Jurkat, Clone E6-1 (cell line): Measurements from ENCODE around the gene TULP4.
"Not testable (repeated sequence)": the region's sequence is repeated elsewhere in the genome, so short reads cannot be mapped to it uniquely, and the experiment has no call there.

Experiments
- DNase-seq: peaks from one replicate; pipeline ENCODE4 v3.0.0-alpha.2; 2011; ENCODE audit warnings: low read depth, low spot score
- H3K4me3 ChIP-seq: 2 replicates; pipeline ENCODE4 v1.5.1; 2011; ENCODE audit warnings: mild to moderate bottlenecking, low read length, control low read depth, moderate library complexity

The TULP4 gene

DNA sequence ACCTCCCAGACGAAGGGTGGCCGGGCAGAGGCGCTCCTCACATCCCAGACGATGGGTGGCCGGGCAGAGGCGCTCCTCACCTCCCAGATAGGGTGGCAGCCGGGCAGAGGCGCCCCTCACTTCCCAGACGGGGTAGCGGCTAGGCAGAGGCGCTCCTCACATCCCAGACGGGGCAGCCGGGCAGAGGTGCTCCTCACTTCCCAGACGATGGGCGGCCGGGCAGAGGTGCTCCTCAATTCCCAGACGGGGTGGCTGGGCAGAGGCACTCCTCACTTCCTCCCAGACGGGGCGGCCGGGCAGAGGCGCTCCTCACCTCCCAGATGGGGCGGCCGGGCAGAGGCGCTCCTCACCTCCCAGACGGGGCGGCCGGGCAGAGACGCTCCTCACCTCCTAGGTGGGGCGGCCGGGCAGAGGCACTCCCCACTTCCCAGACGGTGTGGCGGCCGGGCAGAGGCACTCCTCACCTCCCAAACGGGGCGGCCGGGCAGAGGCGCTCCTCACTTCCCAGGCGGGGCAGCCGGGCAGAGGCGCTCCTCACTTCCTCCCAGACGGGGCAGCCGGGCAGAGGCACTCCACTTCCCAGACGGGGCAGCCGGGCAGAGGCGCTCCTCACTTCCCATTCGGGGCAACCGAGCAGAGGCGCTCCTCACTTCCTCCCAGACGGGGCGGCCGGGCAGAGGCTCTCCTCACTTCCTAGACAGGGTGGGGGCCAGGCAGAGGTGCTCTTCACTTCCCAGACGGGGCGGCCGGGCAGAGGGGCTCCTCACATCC, 37.4 kb downstream of the TULP4 start:
- not testable (repeated sequence) for H3K4me3 ChIP-seq, DNase-seq

DNA sequence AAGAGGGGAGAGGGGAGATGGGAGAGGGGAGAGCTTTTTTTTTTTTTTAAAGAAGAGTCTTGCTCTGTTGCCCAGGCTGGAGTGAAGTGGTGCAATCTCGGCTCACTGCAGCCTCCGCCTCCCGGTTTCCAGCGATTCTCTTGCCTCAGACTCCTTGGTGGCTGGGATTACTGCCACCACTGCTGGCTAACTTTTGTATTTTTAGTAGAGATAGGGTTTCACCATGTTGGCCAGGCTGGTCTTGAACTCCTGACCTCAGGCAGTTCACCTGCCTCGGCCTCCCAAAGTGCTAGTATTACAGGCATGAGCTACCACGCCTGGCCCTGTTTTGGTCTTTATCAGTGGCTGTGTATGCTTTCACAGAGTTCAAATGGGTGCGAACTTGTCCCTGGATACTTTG, 38.5 kb downstream of the TULP4 start:
- DNase-seq, result not testable (repeated sequence)

DNA sequence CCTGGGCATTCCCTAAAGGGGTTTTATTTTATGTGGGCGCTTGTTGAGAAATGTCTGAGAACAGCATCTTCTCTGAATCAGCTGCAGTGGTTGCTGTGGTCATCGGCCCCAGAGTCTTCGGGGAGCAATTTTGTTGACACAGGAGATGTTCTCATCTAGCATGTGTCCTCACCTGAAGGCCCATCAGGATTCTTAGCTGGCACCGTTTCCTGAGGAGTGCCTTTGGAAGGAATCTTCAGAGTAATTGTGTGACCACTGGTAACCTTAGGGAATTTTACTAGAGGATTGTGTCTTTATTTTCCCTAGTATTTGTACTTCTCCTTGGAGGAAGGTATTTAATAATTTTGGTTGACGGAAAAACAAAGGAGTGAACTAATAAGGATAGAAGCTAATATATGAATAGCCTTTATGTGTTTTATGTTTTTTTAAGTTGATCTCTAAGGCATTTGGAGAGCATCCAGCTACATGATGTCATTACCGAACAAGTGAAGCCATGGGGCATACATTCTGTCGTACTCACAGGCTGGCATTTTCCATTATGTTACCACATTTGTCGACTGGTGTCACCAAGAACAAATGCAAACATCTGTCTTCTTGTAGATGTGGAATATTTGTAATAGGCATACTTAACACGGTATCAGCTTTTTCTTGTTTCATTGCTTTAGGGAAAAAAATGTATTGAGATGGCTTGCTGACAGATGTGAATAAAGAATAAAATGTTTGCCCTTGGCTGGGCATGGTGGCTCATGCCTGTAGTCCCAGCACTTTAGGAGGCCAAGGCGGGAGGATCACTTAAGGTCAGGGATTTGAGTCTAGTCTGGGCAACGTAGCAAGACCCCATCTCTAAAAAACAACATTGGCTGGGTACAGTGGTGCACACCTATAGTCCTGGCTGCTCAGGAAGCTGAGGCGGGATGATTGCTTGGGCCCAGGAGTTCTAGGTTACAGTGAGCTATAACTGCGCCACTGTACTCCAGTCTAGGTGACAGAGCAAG, 41.9 kb downstream of the TULP4 start:
- DNase-seq, result no peak
- no peak overlapping the region for H3K4me3 ChIP-seq

More for the DNA sequence above, 38.5 kb downstream of the TULP4 start:
- not testable (repeated sequence) for H3K4me3 ChIP-seq

DNA sequence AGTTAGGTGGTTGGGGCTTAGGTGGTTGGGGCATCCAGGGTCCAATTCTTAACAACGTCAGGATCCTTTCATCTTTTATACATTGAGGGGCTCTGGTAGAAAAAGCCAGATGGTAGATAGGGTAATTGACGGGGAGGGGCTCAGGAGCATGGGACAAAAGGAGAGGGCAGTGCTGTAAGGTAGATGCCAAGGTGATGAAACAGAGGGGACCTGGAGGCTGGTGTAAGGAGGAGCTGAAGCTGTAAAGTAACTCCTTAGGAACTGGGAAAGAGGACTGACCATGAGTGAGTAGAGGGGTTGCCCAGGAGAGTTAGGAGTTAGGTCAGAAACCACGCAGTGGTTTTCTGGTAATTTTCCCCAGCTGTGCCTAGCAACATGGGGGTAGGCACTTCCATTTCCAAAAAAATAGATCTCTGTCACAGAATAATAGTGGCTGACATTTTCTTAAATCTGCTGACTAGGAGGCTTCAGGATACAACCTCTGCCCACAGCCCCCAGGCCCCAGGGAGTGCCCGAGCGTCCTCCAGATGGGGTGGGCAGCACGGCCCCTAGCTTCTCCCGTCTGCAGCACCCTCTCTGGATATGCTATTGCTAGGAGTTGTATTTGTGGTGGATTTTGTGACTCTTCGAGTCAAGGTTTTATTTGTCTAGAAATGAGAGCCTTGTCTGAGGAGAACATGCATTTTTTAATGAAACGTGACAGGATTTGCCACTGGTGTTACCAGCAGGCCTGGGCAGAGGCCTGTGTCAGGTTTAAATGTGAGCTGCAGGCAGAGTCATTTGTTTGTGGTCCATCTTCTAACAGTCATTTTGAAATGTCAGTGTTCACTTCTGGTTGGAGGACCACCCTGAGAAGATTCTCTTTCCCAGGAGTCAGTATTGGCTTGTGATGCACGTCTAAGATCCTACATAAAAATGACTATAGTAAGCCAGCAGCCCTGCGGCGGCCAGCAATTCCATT, 44.6 kb downstream of the TULP4 start:
- no peak overlapping the region for H3K4me3 ChIP-seq
- DNase-seq, result no peak

DNA sequence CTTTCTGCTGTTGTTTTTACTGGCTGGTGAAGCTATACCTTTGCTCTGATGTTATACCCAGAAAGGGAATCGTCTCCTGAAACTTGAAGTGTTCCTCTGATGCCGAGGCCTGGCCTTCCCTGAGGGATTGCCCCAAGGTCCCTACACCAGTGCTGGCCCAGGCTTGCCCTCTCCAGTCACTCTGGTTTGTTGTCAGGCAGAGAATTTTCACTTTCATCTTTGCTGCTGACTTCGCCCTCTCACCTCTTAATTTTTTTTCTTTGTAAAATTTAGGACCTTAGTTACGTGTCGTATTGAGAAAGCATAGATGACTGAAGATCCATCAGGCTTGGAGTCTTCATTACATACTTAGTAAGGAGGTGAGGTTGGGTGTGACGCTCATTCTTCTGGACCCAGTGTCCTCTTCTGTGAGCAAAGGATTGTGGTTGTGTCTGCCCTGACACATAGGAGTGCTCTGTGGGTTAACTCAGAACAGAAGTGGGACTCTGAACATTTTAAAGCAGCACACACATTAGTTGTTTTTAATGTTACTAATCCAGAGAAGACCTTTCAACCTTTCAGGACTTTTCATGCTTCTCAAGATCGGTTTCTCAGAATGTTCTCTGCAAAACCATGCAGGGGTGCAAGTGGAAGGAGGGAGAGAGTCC, 45.4 kb downstream of the TULP4 start:
- no peak overlapping the region for H3K4me3 ChIP-seq
- DNase-seq, result no peak

DNA sequence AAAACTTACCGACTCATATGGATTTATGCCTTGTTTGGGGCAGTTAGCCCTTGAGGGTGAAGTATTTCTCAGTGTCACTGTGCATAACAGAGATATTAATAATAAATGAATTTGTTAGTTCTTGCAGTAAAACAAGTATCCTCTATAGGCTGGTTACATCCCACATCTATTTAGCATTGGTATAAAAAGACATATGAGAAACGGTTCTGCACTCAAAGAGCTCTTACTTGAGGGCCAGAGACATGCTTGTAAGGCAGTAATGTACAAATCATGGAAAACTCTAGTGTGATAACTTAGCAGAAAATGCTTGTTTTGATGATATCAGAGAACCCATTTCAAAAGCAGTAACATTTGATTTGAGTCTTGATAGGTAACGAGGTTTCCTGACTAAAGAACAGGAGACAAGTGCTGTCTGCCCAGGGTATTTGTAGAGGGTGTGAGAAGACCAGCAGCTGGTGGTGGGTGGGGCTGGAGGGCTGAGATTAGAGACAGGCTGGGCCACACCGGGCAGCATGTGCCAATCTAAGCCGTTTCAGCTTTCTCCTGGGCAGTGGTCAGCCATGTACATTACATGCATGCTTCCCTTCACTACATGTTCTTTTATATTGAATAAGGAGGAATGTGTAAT, 46.3 kb downstream of the TULP4 start:
- DNase-seq, result peak; percentile 61
- no peak overlapping the region for H3K4me3 ChIP-seq

DNA sequence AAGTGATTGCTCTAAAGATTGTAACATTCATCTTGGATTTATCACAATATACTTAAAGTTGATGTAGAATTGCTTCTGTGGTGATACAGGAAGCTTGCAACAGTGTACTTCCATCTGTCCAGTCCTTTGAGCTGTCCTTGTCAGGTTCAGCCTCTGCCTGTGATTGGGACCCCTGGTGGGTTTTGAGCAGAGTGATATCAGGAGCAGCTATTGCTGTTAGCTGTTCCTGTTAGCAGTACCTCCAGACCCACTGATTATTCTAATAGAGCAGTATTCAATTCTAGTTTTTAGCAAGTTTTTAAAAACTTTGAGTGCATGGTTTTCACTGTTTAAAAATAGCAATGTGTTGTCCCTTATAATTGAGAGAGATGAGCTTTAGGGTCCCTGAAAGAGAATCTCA, 48.8 kb downstream of the TULP4 start:
- H3K4me3 ChIP-seq, result no peak overlapping the region
- no peak for DNase-seq

DNA sequence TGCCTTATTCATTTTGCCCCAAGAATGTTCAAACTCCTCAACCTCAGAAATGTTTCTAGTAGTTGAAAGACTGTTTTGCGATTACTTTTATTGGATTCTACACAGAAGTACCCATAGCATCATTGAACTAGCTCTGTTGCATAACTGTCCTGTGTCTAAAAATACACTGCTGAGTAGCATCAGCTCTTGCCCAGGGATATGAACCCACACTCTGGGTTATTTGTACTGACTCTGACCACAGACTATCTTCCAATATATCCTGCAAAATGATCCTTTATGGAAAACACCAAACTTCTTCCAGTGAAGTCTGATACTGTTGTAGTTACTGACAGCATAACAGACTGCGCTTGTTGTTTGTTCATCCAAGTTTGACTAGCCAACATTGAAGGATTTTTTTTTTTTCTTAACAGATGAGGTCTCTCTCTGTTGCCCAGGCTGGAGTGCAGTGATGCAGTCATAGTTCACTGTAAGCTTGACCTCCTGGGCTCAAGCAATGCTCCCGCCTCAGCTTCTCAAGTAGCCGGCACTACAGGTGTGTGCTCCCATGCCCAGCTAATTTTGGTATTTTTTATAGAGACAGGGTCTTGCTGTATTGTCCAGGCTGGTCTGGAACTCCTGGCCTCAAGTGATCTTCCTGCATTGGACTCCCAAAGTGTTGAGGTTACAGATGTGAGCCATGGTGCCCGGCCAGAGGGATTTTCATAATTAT, 49.9 kb downstream of the TULP4 start:
- no peak for DNase-seq
- no peak overlapping the region for H3K4me3 ChIP-seq

DNA sequence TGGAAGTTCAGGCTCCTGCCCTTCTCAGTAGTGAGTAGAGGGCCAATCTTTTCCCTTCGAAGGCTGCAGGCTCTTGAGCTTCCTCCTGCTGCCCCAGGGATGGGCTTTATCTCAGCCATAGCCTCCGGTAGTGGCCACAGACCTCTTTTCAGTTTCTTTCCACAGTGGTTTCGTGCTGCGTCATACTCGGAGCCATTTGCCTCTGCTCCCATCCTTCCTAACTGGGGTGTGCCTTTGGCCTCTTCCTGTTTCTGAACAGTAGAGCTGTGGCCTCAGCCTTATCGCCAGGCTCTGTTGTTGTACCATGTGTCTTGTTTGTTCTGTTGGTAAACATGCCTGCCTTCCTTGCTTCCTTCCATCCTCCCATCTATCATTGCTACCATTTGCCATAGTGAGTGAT, 54.1 kb downstream of the TULP4 start:
- H3K4me3 ChIP-seq, result no peak overlapping the region
- DNase-seq, result no peak

DNA sequence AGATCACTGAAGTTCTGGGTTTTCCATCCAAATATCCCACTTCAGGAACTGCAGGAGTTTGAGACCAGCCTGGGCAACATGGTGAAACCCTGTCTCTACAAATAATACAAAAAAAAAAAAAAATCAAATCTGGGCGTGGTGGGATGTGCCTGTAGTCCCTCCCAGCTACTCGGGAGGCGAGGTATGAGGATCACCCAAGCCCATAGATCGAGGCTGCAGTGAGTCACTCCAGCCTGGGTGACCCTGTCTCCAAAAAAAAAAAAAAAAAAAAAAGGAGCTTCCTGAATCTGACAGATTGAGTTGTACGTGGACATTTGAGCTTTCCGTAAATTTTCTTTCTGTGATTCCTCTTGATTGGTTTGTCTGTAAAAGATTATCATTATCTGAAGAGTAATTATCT, 55.6 kb downstream of the TULP4 start:
- DNase-seq, result no peak
- H3K4me3 ChIP-seq, result no peak overlapping the region

DNA sequence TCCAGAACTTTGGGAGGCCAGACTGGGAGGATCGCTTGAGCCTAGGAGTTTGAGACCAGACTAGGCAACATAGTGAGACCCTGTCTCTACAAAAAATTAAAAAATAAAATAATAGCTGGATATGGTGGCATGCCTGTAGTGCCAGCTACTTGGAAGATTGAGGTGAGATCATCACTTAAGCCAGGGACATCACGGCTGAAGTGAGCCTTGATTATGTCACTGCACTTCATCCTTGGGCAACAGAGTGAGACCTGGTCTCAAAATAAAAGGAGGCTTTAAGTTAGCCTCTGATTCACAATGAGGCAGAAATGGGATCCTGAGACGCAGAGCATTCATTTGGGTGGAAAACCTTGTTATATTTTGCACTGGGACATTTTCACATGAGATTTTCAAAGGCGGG, 57.0 kb downstream of the TULP4 start:
- no peak for DNase-seq
- no peak overlapping the region for H3K4me3 ChIP-seq

DNA sequence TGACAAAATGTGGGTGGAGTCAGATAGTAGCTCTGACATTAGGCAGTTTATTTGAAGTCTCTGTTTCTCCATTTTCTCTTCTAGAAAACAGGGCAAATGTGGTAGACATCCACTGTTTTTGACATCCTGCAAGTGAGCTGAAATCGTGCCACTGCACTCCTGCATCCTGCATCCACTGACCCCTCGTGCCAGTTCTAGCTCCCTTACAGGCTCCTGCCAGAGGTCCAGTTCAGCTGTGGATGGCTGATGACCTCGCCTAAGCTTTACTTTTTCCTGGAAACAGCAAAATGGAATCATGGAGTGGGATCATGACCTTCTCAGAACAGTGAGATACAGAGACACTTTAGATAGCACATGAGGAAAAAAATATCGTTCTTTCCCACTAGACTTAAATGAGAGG, 58.5 kb downstream of the TULP4 start:
- no peak overlapping the region for H3K4me3 ChIP-seq
- DNase-seq, result no peak

DNA sequence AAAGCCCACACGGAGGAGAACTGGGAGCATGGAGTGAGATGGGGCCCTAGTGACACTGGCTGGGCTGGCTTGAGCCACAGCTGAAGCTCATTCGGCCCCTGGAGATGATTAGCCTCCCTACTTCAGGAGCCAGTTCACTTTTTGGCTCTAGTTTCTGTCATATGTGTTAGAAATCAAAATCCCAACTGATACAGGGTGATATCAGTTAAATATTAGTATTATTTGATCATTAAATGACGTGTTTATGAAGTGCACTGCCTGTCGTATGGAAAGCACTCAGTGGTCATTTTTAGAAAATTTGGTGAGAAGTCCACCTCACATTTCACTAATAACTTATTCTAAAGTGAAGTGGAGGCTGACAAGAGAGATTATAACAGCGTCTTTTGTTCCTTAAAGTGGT, 59.0 kb downstream of the TULP4 start:
- no peak for DNase-seq

DNA sequence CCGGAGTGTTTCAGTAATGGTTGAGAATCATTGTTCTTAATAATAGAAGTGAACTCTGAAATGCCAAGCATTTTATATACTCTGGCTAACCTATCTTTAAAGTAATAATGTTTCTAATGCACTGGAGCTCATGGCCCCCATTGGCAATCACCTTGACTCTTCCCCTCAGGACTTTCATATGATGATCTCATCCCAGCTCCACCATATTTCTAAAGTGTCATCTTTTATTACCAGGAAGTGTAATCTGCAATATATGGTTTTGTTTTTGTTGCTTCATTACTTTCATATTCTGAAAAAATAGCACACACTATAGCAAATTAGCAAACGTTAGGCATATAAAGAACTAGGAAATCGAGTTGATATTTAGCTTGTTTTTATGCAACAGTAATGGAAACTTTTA, 60.3 kb downstream of the TULP4 start:
- no peak for DNase-seq
- H3K4me3 ChIP-seq, result no peak overlapping the region

More for the DNA sequence above, 59.0 kb downstream of the TULP4 start:
- H3K4me3 ChIP-seq, result no peak overlapping the region

DNA sequence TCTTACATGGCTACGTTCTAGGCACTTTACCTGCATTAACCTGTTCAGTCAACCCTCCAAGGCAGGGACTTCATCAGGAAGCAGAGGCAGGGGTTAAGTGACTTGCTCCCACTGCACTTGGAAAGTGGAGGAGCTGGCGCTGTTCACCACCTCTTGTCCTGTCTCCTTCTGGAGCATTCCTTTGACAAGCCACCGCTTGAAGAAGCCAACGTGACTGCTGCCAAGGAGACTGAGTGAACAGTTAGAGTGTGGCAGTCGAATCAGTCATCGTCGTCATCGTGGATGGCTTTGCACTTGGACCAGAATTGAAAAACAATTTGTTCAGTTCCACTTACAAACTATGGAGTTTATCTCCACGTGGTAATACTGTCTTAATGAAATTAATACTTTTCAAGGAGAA, 60.9 kb downstream of the TULP4 start:
- no peak overlapping the region for H3K4me3 ChIP-seq
- no peak for DNase-seq

DNA sequence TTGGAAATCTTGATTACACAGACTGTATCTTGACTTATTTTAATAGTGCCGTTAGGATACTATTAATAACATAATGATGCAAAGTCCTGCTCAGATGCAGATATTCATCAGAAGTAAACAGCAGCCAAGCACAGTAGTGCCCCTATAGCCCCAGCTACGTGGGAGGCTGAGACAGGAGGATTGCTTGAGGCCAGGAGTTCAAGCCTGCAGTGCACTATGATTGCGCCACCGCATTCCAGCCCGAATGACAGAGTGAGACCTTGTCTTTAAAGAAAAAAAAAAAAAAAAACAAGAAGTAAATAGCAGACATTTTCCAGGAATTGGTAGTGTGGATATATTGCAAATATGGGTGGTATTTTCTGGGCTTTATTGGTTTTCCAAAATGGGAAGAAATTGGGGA, 61.8 kb downstream of the TULP4 start:
- no peak overlapping the region for H3K4me3 ChIP-seq
- DNase-seq, result no peak

DNA sequence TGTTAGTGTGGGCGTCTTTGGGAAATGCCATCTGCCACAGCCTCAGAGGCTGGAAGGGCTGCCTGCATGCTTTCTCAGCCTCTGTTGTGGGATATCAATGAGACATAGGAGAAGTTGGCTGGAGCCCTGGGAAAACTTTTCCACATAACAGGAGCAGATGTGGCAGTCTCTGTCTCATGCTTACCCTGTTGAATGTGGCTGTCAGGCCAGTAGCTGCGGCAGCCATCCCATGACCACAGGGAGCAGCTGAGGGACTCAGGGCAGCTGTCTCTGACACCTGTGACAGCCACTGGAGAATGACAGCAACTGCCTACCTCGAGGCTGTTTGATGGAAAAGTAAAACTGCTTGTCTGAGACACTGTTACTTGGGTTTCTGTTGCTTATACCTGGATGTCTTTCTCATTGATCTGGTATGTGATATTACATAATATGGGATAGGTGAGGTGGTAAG, 64.4 kb downstream of the TULP4 start:
- no peak for DNase-seq

DNA sequence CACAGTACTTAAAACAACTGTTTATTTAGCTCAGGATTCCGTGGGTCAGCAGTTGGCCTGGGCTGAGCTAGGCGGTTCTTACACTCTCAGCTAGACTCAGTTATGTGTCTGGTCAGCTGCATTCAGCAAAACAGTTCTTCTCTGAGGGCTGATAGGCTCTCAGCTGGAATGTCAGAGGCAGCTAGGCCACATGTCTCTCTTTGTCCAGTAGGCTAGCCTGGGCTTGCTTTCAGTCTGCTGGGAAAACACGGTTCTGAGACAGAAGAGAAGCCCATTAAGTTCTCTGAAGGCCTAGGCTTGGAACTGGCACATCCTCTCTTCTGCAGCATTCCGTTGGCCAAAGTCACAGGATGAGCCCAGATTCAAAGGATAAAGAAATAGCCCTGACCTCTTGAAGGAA, 65.6 kb downstream of the TULP4 start:
- H3K4me3 ChIP-seq, result no peak overlapping the region
- no peak for DNase-seq

More for the DNA sequence above, 64.4 kb downstream of the TULP4 start:
- no peak overlapping the region for H3K4me3 ChIP-seq
